Fibroblast of lung (primary cell): Measurements from ENCODE around the gene SMIM34.
"Not testable (repeated sequence)": the region's sequence is repeated elsewhere in the genome, so short reads cannot be mapped to it uniquely, and the experiment has no call there.

ENCODE experiments used
- CTCF ChIP-seq, 2 donors: IDR thresholded peaks in 1 of 2; conservative IDR thresholded peaks in 1 of 2; 1 replicate in 1 of 2; 2 replicates in 1 of 2; pipeline ENCODE4 v1.5.1; 2011 to 2012; ENCODE audit warnings: low read length in 2 of 2, control low read depth in 1 of 2, inconsistent platforms in 1 of 2, low read depth in 1 of 2, mild to moderate bottlenecking in 1 of 2
- EZH2 ChIP-seq: IDR thresholded peaks from 2 replicates; pipeline ENCODE4 v1.5.1; 2012; ENCODE audit warnings: low read length, control low read depth, mild to moderate bottlenecking; ENCODE audit errors: missing control alignments

- TF ChIP-seq CTCF (conservative IDR thresholded peaks at IDR 0.05 in 1 of 2, IDR thresholded peaks at IDR 0.05 in 1 of 2; ENCODE audit: low read depth in 1 of 2, low read length in 2 of 2); EZH2: not testable (repeated sequence)
These were observed 48.2 kb downstream of the SMIM34 start for GRCh38 chr21:34375619-34375972.
